Esophagus (tissue), 2 donors: ENCODE results near the gene FANK1. TPM values are rescaled to one million over a fixed set of nuclear protein-coding genes. Genes with fewer than 3 reads are reported as not detected.
"Not testable (repeated sequence)": the region's sequence is repeated elsewhere in the genome, so short reads cannot be mapped to it uniquely, and the experiment has no call there.

Source experiments
- H3K27ac ChIP-seq, 2 donors: one replicate each; pipeline ENCODE4 v1.5.1; 2013; ENCODE audit warnings: low read depth in 2 of 2, mild to moderate bottlenecking in 2 of 2, inconsistent platforms in 1 of 2, low read length in 1 of 2, moderate library complexity in 1 of 2
- H3K27me3 ChIP-seq, 2 donors: one replicate each; pipeline ENCODE4 v1.6.1; 2013; ENCODE audit warnings: low read length in 2 of 2, control low read depth in 1 of 2, mild to moderate bottlenecking in 1 of 2; ENCODE audit not compliant: insufficient read depth in 2 of 2, control insufficient read depth in 1 of 2
- H3K36me3 ChIP-seq, 2 donors: one replicate each; pipeline ENCODE4 v1.6.1; 2013; ENCODE audit warnings: low read length in 1 of 2; ENCODE audit not compliant: control insufficient read depth in 2 of 2, insufficient read depth in 2 of 2
- H3K4me1 ChIP-seq, 2 donors: one replicate each; pipeline ENCODE4 v1.6.1; 2013; ENCODE audit warnings: low read length in 1 of 2; ENCODE audit not compliant: control insufficient read depth in 2 of 2, insufficient read depth in 2 of 2
- H3K4me3 ChIP-seq, 2 donors: one replicate each; pipeline ENCODE4 v1.5.1; 2013; ENCODE audit warnings: low read length in 2 of 2, mild to moderate bottlenecking in 2 of 2, low read depth in 1 of 2, moderate library complexity in 1 of 2
- H3K9me3 ChIP-seq, 2 donors: one replicate each; pipeline ENCODE4 v1.6.1; 2013; ENCODE audit warnings: mild to moderate bottlenecking in 2 of 2, low read depth in 1 of 2, low read length in 1 of 2, moderate library complexity in 1 of 2; ENCODE audit not compliant: control insufficient read depth in 2 of 2, insufficient read depth in 1 of 2
- WGBS, 2 donors: extraction: QIAGEN DNeasy Blood & Tissue Kit; methylation state at CpG; one replicate each; pipeline ENCODE4 v1.1.7; 2013; 5-methylcytosine and 5-hydroxymethylcytosine counted together
- polyA plus RNA-seq, 2 donors: library from polyadenylated mRNA; stranded (reverse); fragments of 200-250 nt; gene quantifications; one replicate each; pipeline ENCODE4 v1.2.3, GENCODE V29; 2013
- donor health status: healthy with polysubstance abuse.
- donor health status: Bipolar disorder and iron deficiency.

The FANK1 gene
- 1 to 10 TPM; 4.3 to 8.1 TPM for polyA plus RNA-seq

- Histone ChIP-seq H3K4me3 (peak within 1 kb of the TSS; percentile 73 to 90), H3K27ac (peak within 1 kb of the TSS; percentile 78 to 83)
- not testable (repeated sequence) for H3K9me3 ChIP-seq, H3K36me3 ChIP-seq, H3K27me3 ChIP-seq, H3K4me1 ChIP-seq
- WGBS, 2 donors = 24 to 34% methylated on average over 97 to 106 of the region's 106 CpGs
Measured at GRCh38 chr10:125896088-125896934, at the start of gene FANK1. TSS of gene FANK1 (plus strand) at chr10:125896564. CDS start at chr10:125896643, 79 bp downstream.

DNA sequence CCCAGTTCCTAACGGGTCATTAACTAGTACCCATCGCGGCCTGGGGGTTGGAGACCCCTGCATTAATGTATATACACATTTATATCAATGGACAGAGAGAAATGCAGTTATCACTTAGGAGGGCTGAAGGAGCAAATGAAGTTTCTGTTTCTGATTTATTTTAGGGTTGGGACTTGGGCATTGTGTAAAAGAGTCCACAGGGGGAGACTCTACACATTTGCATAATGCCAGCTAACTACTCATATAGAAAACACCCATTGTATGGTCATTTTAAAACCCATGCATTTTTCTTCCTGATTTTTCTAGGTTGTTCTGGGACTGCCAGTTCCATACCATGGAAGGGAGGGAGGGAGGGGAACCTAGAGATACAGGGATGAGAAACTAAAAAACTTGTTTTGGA, 49.5 kb upstream of the FANK1 start:
- H3K36me3 ChIP-seq = peaks cover 10 to 24% of the 10 kb centered on the region in 2 donors
- no peaks in the 10 kb centered on the region for H3K27me3 ChIP-seq
- no peak overlapping the region for H3K4me3 ChIP-seq
- 95 to 98% methylated on average over 3 of the region's 3 CpGs for WGBS, 2 donors
- no peaks in the 10 kb centered on the region for H3K9me3 ChIP-seq
- no peaks in the 10 kb centered on the region for H3K4me1 ChIP-seq
- H3K27ac ChIP-seq = no peak overlapping the region

DNA sequence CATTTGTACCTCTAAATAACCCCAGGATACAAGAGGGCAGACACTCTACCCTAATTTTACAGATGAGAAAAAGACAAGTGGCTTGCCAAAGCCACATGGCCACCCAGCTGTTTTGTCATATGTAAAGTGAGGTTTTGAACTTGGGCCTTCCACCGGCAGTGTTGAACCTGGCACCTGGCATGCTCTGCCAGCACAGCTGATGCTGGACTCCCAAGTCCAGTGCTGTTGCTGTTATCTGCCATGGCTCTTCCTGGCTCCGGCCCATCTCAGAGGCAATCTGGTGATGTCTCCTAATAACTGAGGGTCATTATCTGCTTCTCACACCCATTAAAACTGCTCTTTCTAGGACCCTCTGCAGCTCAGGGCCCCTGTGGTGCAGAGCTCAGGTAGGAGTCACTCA, 48.0 kb upstream of the FANK1 start:
- H3K36me3 ChIP-seq = peaks cover 15 to 22% of the 10 kb centered on the region in 2 donors
- no peak overlapping the region for H3K27ac ChIP-seq
- 82 to 96% methylated on average over 2 of the region's 2 CpGs for WGBS, 2 donors

GRCh38 chr10:125848857-125849256, 47.5 kb upstream of the FANK1 start:
- Histone ChIP-seq H3K27ac (no peak overlapping the region), H3K4me1 (no peaks in the 10 kb centered on the region), H3K4me3 (no peak overlapping the region), H3K9me3 (no peaks in the 10 kb centered on the region), H3K27me3 (no peaks in the 10 kb centered on the region), H3K36me3 (peaks cover 15 to 20% of the 10 kb centered on the region in 2 donors)
- WGBS, 2 donors = 94 to 97% methylated on average over 2 of the region's 2 CpGs

More for the DNA sequence above, 48.0 kb upstream of the FANK1 start:
- Histone ChIP-seq H3K9me3 (no peaks in the 10 kb centered on the region), H3K27me3 (no peaks in the 10 kb centered on the region), H3K4me3 (no peak overlapping the region), H3K4me1 (no peaks in the 10 kb centered on the region)

DNA sequence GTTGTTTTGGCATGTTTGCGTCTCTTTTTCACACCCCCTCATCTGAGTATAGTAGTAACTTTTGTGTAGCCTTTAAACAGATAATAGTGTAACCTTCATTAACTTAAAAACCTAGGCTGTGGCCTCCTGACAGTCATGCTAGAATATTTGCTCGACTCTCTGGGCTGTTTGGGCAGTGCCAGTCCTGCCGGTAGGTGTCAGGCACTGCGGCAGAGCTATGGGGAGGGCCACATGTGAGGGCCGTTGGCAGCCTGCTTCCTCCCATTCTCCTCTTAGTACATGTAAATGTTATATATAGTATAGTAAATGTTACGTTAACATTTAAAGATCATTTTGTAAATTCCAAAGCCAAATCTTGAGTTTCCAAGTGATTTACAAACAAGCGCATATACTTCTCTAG, 46.9 kb upstream of the FANK1 start:
- 83 to 90% methylated on average over 7 of the region's 7 CpGs for WGBS, 2 donors
- Histone ChIP-seq H3K36me3 (peaks cover 15 to 20% of the 10 kb centered on the region in 2 donors), H3K27ac (no peak overlapping the region), H3K9me3 (no peaks in the 10 kb centered on the region), H3K4me3 (no peak overlapping the region), H3K27me3 (no peaks in the 10 kb centered on the region), H3K4me1 (no peaks in the 10 kb centered on the region)

- Histone ChIP-seq H3K36me3 (peaks cover 13 to 15% of the 10 kb centered on the region in 2 donors), H3K4me3 (no peak overlapping the region), H3K9me3 (no peaks in the 10 kb centered on the region), H3K4me1 (no peaks in the 10 kb centered on the region), H3K27ac (no peak overlapping the region), H3K27me3 (no peaks in the 10 kb centered on the region)
- 82 to 88% methylated on average over 2 of the region's 2 CpGs for WGBS, 2 donors
Measured at GRCh38 chr10:125850766-125851731, 45.3 kb upstream of the FANK1 start.

- H3K27ac ChIP-seq = no peak overlapping the region
Measured at GRCh38 chr10:125852487-125852886, 43.9 kb upstream of the FANK1 start.

DNA sequence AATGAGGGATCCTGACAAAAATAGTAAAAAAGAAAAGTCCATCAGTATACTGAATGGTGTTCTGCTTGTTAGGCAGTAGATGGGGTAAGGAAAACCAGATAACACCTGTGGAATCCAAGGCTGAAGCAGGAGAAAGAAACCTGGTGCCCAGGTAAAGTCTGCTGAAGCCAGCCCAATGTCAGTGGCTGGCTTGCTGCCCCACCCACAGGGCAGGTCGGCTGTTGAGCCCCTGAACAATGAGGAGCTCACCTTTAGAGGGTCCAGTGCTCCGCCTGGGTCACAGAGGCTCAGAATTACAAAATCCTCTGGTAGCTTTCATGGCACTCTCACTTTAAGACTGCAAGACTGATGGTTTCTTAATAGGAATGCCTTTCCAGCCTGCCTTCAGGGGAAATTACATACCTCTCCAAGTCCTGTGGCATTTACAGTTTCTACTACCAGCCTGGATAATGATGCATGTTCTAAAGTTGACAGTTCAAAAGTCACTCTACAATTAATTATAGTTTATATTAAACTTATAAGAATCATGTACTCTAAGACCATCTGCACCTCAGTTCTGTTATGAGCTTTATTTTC, 39.1 kb upstream of the FANK1 start:
- H3K27ac ChIP-seq = no peak overlapping the region

More at GRCh38 chr10:125852487-125852886, 43.9 kb upstream of the FANK1 start:
- no peaks in the 10 kb centered on the region for H3K27me3 ChIP-seq
- H3K36me3 ChIP-seq = peaks cover 9 to 13% of the 10 kb centered on the region in 2 donors
- no peaks in the 10 kb centered on the region for H3K4me1 ChIP-seq
- H3K4me3 ChIP-seq = no peak overlapping the region
- WGBS, 2 donors = 95 to 98% methylated on average over 7 of the region's 7 CpGs
- H3K9me3 ChIP-seq = no peaks in the 10 kb centered on the region

DNA sequence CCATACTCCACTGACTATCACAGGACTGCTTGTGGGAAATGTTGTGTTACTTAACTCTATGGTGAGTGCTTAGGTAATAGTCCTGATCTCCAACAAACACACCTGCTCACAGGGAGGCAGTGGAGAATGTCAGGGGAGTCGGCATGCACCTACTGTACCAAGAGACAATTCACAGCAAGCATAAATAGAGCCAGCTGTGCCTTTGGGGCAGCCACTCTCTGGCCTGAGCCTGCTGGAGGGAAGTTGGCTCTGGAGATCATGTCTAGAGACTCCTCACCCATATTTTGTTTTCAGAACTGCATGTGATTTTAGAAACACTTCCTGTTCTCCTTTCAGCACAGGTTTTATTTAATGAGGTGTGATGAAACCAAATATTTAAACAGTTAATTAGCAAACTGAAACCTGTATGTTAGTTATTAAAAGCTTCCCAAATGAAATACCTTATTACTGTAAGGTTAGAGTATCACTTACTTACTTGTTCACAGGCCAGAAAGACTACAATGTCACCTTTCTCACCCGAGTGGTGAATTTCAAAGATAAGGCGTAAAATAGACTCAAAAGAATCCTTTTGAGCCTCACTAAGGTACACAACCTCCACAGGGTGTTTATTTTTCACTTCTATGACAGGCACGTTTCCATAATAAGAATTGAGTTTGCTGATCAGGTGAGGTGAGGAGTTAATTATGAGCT, 37.1 kb upstream of the FANK1 start:
- Histone ChIP-seq H3K36me3 (peaks cover 5 to 6% of the 10 kb centered on the region in 2 donors), H3K4me3 (no peak overlapping the region), H3K9me3 (no peaks in the 10 kb centered on the region), H3K27ac (no peak overlapping the region), H3K27me3 (no peaks in the 10 kb centered on the region), H3K4me1 (no peaks in the 10 kb centered on the region)
- 82 to 85% methylated on average over 4 of the region's 4 CpGs for WGBS, 2 donors

More for the DNA sequence above, 39.1 kb upstream of the FANK1 start:
- WGBS, 2 donors = 78 to 81% methylated on average over 2 of the region's 2 CpGs
- H3K27me3 ChIP-seq = no peaks in the 10 kb centered on the region
- no peak overlapping the region for H3K4me3 ChIP-seq
- peaks cover 2 to 6% of the 10 kb centered on the region in 2 donors for H3K36me3 ChIP-seq
- no peaks in the 10 kb centered on the region for H3K4me1 ChIP-seq
- H3K9me3 ChIP-seq = no peaks in the 10 kb centered on the region
